T47D (cell line): Measurements from ENCODE around the gene CPEB4.

Experiments used
- DNase-seq, 2 experiments: peaks; one replicate each; pipeline versions ENCODE4 v3.0.0 to v3.0.0-alpha.2; 2011 to 2012; ENCODE audit warnings: low read depth in 1 of 2, low spot score in 1 of 2
- JUND ChIP-seq: IDR thresholded peaks from 2 replicates; pipeline ENCODE4 v1.6.1; 2012; ENCODE audit warnings: low read depth
- in situ Hi-C: cut with HindIII; loops from 2 replicates; pipeline ENCODE4 v1.10.0; 2016; ENCODE audit warnings: low sequenced_read_pairs, low pct_unique_long_range_greater_than_20kb

The CPEB4 gene

GRCh38 chr5:173917788-173918786 lies 29.9 kb downstream of the CPEB4 start:
- no peak for TF ChIP-seq JUND
- DNase-seq: peak; percentile 66 to 91
- in situ Hi-C loops: no loop called here

GRCh38 chr5:173919443-173919842 lies 31.3 kb downstream of the CPEB4 start:
- no peak for TF ChIP-seq JUND
- DNase-seq: no peak
- in situ Hi-C loops: no loop called here

DNA sequence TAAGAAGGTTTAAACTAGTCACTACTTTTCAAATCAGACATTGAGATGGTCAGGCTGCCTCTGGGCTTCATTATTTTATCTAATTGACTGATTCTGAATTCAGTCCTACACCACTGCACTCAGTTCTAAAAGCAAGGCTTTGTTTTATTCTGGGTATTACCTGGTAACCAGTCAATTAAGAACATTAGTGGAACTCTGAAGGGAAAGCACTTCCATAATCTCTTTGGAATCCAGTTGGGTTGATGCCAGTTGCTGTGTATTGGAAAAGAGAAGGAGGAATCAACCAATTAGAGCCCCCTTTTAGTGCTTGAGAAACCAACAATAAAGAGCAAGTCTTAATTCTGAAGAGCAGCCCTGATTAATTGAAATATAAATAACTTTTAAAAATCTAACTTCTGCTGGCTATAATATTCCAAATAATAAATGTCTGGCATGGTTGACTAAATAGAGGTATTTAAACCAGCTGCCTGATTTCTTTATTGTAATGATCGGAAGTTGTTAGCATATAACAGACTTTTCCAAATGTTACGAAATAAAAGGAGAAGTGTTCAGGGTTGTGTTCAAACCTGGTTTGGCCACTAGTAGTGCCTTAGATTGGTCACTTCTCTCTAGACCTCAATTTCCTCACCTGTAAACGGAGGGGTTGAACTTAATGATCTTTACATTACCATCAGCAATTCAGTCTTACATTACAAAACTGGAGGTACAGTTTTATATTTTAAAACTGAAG lies 32.0 kb downstream of the CPEB4 start:
- no peak for DNase-seq
- no peak for TF ChIP-seq JUND
- in situ Hi-C loops: no loop called here

DNA sequence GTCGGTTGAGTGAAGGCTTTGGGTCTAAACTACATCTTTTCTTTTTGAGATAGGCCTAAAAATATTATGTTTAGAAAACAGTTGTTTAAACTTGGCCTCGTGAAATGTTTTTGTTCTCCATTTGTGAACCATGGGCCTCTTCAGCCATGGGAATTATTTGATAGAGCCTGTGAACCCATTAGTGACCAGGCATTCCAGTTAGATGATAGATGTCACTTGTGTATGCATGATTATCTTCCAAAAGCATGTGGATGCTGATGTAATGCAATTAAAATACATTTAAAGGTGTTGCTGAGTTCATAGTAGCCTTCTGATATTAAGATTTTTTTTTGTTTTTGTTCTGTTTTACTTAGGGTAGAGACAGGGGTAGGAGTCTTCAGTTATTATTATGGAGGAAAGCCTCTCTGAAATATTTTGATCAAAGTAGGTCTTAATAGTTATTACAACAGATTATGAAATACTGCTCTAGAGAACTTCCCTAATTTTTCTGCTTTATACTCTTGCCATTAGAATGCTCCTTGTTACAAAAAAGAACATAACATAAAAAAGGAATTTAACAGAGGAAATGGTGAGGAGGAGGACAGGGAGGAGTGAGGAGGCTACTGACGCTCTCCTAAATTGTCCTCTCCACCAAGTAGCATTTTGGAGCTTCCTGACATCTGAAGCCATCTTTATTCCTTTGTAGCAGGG lies 32.9 kb downstream of the CPEB4 start:
- no peak for DNase-seq
- no peak for TF ChIP-seq JUND
- in situ Hi-C loops: no loop called here

DNA sequence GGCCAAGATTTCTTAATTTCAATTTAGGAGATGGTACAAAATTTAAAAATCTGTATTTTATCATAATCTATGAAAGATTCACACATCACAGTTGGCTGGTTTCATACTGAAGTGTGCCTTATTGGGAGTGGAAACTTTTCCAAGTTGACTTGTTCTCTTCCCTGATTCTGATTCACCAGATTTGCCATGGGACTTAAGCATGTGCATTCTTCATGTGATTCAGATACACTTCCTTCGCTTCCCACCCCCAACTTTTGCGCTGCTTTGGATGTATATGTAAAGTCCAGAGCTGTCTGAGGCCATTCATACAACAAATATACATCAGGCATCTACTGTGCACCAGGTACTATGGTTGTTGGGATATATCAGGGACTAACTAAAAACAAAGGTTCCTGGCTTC lies 34.4 kb downstream of the CPEB4 start:
- DNase-seq: no peak
- TF ChIP-seq JUND: no peak
- in situ Hi-C loops: no loop called here

DNA sequence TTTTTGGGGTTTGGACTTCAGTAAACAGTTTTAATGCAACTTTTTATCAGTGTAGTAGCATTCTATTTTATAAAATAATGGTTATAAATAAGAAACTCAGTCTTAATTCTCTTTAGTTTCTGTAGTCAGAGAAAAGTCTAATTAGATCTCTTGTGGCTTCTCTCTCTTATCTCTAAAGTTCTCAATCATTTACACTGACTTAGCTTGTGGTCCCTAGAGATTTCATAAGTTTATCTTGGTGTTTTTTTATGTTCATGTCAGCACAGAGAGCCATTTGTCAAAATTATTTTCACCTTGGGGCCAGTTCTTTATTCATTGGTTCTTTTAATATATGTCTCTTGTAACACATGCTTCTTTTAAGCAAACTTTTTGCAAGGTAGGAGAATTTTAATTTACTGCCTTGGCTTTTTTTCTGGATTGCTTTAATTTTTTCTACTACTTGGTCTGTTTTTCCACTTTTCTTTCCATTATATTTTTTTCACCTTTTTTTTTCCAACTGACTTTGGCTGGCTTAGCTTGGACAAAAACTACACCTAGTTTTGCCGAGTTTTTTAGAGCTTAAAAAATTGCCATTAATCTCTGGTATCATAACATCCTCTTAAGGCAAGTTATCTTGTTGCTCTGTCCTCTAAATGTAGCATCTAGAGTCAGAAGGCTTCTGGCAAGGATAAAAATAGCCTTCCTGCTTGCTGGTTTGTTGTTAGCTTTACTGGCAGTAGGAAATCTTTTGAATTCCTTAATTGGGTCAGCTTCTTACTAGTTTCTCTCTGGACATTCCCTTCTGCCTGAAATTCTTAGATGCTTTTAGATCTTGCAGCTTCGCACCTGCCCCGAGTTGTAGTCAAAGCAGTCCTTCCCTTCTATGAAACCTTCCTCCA lies 35.3 kb downstream of the CPEB4 start:
- TF ChIP-seq JUND: no peak
- in situ Hi-C loops: no loop called here
- no peak for DNase-seq

- no peak for DNase-seq
- no peak for TF ChIP-seq JUND
- in situ Hi-C loops: no loop called here
Measured at GRCh38 chr5:173924899-173925298, 36.8 kb downstream of the CPEB4 start.

DNA sequence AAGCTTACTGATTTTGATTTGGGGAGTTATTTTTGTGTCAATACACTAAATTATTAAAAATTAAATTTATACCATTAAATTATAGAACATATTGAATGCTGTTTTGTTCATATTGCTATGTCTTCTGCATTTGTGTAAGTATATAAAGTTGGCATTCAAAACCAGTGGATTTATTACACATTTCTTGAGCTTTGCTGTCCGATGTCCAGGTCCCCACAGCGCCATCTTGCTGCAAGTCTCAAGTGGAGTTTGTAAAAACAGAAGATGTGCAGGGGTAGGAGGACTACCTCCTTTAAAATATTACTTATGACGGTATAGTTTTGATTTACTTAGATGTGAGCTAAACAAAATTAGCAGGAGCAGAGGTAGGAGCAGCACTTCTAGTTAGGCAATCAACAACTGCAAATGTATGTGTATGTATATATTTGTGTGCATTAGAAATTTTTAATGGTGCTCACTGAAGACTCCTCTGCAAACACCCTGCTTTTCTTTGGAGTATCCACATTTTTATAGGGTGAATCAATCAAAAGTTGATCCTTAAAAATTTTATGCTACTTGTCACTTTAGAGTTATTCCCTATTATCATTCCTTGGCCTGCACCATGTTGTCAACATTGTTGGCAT lies 37.4 kb downstream of the CPEB4 start:
- in situ Hi-C loops: no loop called here
- TF ChIP-seq JUND: no peak
- peak in 1 of 2 experiments; percentile 73 for DNase-seq

GRCh38 chr5:173926359-173926758 lies 38.2 kb downstream of the CPEB4 start:
- DNase-seq: peak in 1 of 2 experiments; percentile 45
- in situ Hi-C loops: no loop called here
- no peak for TF ChIP-seq JUND

DNA sequence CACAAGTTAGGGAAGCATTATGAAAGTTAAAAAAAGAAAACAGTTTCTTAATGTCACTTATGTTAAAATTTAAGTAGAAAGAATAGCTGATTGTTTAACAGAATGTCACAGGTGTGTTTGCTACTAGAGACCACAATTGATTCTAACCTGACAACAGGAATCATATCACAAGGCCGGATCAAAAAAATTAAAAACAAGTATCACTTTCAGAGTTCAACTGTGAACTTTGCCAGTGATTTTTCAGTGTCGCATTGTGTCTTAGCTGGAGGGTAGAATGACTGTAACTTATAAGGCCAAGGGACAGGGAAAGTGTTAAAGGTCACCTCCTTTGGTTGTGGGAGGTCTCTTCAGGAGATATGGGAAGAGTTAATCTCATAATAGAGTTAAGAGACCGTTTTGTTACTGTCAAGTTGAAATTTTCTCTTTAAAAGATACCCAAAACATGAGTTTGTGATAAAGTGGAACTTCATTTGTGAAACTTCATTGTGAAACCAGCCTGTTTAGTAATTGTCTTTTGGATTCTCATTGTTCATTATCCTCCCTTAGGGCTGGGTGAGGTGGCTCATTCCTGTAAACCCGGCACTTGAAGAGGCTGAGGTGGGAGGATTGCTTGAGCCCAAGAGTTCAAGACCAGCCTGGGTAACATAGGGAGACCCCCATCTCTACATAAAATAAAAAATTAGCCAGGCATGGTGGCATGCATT lies 40.9 kb downstream of the CPEB4 start:
- no peak for DNase-seq
- TF ChIP-seq JUND: no peak
- in situ Hi-C loops: no loop called here

DNA sequence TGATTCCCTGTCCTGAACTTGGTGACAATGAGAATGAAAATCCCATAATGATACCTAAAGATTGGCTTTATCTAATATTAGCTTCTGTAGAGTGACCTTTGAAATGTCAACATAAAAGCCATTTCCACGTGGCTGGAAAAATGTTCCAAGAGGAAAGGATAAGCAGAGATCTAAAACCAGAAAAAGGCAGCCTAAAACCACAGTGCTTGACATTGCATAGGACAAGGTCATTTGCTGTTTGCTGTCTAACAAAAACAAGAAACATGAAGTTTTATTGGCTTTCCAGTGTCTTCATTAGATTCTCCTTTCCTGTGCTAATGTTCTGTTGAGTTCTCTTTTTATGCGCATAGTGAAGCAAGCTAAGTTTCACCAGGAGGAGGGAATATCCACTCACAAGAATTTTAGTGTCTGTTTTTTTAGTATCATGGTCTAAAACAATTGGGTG lies 44.6 kb downstream of the CPEB4 start:
- in situ Hi-C loops: no loop called here
- no peak for TF ChIP-seq JUND
- DNase-seq: no peak
